Hematopoietic multipotent progenitor cell treated with erythropoietin and hydrocortisone succinate and interleukin-3 and kit ligand, for 6 days (in vitro differentiated cells): Measurements from ENCODE around the gene TPM2.
A peak's percentile ranks its signal among the peaks of the same experiment; 100 is the strongest.

ENCODE experiments used
- DNase-seq: peaks from one replicate; pipeline ENCODE4 v3.0.0-alpha.2; 2015

Gene TPM2

DNA sequence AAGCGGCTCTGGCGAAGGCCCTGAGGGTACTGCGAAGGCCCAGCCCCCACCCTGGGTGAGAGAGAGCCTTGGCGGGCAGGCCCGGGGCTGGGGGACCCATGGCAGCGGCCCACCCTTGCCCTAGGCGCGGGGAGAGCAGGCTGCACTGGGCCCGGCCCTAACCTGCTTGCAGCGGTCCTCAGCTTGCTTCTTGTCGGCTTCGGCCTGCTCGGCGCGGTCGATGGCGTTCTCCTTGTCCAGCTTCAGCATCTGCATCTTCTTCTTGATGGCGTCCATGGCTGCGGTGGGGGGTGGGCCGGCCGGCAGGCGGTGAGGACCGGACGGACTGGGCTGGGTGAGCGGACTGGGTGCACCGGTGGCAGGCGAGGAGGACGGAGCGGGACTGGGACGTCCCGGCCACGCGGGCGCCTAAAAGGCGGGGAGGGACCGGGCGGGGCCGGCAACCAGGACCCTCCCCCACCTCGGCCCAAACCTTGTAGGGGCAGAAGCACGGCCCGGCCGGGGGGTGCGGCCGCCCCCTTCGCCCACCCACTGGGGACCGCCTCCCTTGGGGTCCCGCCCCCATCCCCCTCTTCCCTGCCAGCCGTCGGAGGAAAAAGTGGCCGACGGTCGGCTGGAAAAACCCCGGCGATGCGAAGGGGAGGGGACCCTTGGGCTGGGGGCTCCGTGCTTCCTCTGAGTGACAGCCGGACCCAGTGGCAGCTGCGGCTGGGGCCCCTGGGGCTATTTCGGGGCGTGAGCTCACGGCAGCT is at the start of gene TPM2:
Gene TPM2, minus strand, starts transcription at position 384 of the 752 bp plus-strand sequence. Its CDS starts 108 bp downstream, at position 276.
- no peak for DNase-seq

DNA sequence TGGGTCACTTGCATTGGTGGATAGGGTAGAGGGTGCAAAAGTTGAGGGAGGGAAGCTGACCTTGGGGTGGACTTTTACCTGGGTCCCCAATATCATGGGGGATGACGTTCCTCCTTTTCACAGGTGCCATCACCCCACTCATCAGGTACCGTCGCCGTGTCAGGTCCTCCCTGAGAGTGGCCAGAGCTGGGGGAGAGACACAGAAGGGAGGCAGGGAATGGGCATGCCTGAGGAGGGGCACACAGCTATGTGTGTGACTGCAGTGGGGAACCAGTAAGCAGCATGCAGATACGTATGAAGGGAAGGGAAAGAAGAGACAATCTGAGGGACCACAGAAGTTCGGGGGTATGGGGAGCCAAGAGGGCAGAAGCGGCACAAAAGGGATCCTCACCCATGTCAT is 49.2 kb upstream of the TPM2 start:
- DNase-seq = no peak

DNA sequence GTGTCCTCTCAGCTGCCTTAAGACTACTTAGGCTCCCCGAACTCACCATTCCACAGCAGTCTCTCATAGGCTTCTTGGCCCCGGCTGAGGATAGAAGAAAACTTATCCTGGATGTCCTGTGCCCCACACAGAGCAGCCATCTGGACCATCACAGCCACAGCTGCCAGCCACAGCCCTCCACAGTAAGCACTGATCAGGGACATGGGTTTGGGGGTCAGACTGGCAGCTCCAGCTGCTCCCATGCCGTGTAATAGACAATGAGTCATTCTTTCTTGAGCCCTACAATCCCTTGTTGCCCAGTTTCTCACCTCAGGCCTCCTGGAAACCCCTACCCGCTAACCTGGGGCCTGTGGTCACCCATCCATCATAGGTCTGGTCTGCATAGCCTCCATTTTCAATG is 48.5 kb upstream of the TPM2 start:
- DNase-seq = no peak

- DNase-seq = no peak
These were observed 47.4 kb upstream of the TPM2 start for GRCh38 chr9:35737143-35737542.

GRCh38 chr9:35736201-35736633 is 46.5 kb upstream of the TPM2 start:
- peak; percentile 88 for DNase-seq

- DNase-seq = no peak
These were observed 44.4 kb upstream of the TPM2 start for GRCh38 chr9:35734096-35734495.

DNA sequence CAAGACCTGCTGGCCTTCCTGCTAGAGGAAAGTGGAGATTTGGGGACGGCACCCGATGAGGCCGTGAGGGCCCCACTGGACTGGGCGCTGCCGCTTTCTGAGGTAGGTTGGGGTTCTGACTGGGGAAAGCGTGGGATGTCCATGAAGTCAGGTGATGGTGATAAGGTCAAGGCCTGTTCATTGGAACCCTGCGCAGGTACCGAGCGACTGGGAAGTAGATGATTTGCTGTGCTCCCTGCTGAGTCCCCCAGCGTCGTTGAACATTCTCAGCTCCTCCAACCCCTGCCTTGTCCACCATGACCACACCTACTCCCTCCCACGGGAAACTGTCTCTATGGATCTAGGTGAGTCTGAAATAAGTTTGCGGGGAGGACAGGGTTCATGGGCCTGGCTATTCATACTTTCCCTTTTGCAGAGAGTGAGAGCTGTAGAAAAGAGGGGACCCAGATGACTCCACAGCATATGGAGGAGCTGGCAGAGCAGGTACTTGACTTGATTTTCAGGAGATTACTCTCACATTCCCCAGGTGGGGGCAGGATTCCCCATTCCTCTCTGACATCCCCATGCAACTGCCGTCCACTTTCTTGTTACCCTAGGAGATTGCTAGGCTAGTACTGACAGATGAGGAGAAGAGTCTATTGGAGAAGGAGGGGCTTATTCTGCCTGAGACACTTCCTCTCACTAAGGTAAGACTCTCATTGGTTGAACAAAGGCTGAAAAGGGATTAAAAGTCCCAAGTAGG is 43.2 kb upstream of the TPM2 start:
- DNase-seq = peak; percentile 64

- peak; percentile 98 for DNase-seq
These were observed 42.6 kb upstream of the TPM2 start, which contains the start of the genes CREB3 and TLN1 for GRCh38 chr9:35732185-35732799. Gene CREB3, plus strand, starts transcription at chr9:35732666. Its CDS starts 107 bp downstream, at chr9:35732773. Gene TLN1, minus strand, starts transcription at chr9:35732195. Its CDS starts 6,501 bp downstream, at chr9:35725694.

GRCh38 chr9:35731415-35732184 is 41.9 kb upstream of the TPM2 start:
- peak; percentile 74 for DNase-seq

- no peak for DNase-seq
These were observed 40.7 kb upstream of the TPM2 start for GRCh38 chr9:35730486-35730854.

DNA sequence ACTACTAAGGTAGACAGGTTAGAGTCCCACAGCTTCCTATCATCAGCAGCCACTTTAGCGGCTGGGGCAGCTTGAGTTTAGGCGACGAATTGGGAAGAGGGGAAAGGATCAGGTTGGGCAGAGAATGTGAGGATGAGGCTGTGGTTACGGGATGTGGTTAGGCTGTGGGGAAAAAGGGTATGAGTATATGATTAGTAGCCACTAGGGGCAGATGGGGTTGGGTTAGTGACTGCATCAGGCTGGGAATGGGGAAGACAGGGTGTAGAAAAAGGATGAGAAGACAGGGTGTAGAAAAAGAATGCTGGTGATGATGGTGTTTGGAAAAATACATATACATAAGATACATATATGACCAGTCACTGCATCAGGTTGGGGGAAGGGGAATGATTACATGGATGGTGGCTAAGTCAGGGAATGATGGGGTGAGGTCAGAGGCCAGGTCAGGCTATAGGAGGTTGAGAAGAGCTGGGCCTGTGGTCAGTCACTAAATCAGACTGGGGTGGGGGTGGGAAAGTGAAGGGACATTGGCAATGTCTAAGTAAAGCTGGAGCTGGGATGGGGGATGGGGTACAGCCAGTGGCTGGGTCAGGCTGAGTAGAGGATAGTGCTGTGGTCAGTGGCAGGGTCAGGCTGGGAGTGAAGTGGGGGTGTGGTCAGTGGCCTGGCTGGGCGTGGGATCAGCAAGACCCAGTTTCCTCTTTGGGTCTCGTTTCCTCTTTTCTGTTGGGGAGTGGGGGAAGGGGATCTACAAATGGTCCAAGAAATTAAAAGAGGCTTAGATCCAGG is 40.2 kb upstream of the TPM2 start:
- DNase-seq = peak; percentile 86

- DNase-seq = no peak
These were observed 39.4 kb upstream of the TPM2 start for GRCh38 chr9:35729101-35729500.

DNA sequence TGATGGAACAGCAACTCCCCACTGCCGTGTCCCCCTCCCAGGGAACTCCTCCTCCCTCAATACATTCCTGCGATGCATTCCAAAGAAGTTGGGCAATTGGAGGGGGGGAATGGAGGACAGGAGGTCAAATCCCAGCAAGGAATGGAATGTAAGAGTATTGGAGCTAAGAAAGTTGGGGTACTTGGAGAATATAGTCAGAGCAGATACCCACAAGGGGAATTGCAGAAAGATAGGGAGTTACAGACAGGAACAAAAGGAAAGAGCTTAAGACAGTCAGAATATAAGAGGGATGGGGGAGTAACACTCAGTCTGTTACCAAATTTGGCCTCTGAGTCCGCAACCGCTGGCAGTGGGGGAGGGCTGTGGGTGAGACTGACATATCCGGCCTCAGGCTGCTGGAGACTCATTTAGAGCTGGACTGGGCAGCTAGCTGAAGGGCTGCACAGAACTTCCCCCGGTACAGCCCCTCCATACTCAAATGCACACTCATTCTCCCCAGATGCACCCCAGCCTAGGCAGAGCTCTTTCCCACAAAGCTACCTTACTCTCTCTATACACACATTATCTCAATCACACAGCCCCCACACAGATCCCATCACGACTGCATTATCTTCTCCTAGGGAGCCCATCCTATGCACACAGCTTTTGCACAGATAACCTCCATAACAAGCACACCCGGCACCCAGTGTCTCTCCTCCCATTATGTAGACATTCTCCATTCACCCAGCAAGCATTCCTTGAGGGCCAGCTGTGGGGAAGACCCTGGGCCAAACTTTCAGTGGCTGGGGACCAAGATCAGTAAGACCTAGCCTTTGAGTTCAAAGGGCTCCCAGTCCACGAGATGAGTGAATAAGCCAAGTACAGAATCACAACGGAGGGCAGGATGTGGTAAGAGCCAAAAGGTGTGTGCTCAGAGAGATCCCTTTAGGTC is 38.6 kb upstream of the TPM2 start:
- peak; percentile 91 for DNase-seq

- peak; percentile 70 for DNase-seq
These were observed 37.9 kb upstream of the TPM2 start for GRCh38 chr9:35727676-35728040.

GRCh38 chr9:35726931-35727330 is 37.2 kb upstream of the TPM2 start:
- DNase-seq = peak; percentile 88

DNA sequence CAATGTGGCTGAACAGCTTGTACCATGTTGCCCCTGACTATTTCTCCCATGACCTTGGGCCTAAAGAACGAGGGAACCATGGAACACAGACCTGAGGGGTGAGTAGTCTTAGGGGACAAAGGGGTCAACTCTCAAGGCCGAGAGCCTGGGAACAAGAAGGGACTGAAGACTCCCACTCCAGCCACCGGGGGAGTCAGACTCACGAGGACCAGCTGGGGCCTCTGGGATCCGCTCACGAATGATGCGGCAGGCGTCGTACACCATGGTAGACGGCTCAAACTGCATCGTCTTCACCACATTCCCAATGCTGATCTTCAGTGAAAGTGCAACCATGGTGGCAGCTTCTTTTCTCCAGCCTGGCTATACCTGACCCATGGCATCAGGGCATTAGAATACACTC is 35.6 kb upstream of the TPM2 start:
- DNase-seq = no peak

- DNase-seq = no peak
These were observed 34.2 kb upstream of the TPM2 start for GRCh38 chr9:35723908-35724307.

GRCh38 chr9:35723426-35723825 is 33.7 kb upstream of the TPM2 start:
- no peak for DNase-seq

GRCh38 chr9:35719546-35719945 is 29.8 kb upstream of the TPM2 start:
- DNase-seq = no peak

- no peak for DNase-seq
These were observed 29.2 kb upstream of the TPM2 start for GRCh38 chr9:35718721-35719511.
